HEK293 (cell line): ENCODE results near the gene CAMK2N1.

ENCODE experiments used
- CTCF ChIA-PET: fragments of 350-600 bp; formaldehyde crosslinking; extraction: SDS; loops from one replicate; lab custom pipeline; 2021; ENCODE audit warnings: antibody characterized with exemption; lab: Yijun Ruan, JAX
- POLR2A ChIA-PET: fragments of 300-600 bp; formaldehyde crosslinking; extraction: SDS; loops from one replicate; lab custom pipeline; 2020; ENCODE audit warnings: antibody characterized with exemption, inconsistent platforms; lab: Yijun Ruan, JAX
- H3K27ac ChIP-seq: fragments of 200-500 bp; sonication (Bioruptor generic); 2 replicates; pipeline ENCODE4 v1.5.1; 2014; ENCODE audit warnings: low read depth, low read length, control low read depth, inconsistent platforms; ENCODE audit errors: extremely low read depth
- H3K36me3 ChIP-seq, 2 experiments: fragments of 200-500 bp in 1 of 2; sonication (Bioruptor generic) in 1 of 2; 1 replicate in 1 of 2; 2 replicates in 1 of 2; pipeline ENCODE4 v1.5.1; 2014 to 2017; ENCODE audit warnings: inconsistent platforms in 2 of 2, low read length in 2 of 2; ENCODE audit not compliant: control insufficient read depth in 2 of 2, insufficient read depth in 1 of 2
- H3K4me1 ChIP-seq: fragments of 200-500 bp; sonication (Bioruptor generic); 2 replicates; pipeline ENCODE4 v1.5.1; 2014; ENCODE audit warnings: mild to moderate bottlenecking, low read length, inconsistent platforms; ENCODE audit not compliant: control insufficient read depth, insufficient read depth
- H3K4me3 ChIP-seq: 2 replicates; pipeline ENCODE4 v1.5.1; 2011; ENCODE audit warnings: low read depth, mild to moderate bottlenecking, control low read depth, low read length, moderate library complexity
- H3K9me3 ChIP-seq: fragments of 200-500 bp; sonication (Bioruptor generic); 2 replicates; pipeline ENCODE4 v1.5.1; 2014; ENCODE audit warnings: low read depth, low read length, inconsistent platforms; ENCODE audit not compliant: control insufficient read depth, insufficient read depth
- GLIS1 ChIP-seq: fragments of 450-650 bp; formaldehyde crosslinking; IDR thresholded peaks from 2 replicates; pipeline ENCODE4 v1.5.1; 2016; ENCODE audit warnings: missing biosample characterization, missing genetic modification characterization
- GLIS2 ChIP-seq: fragments of 450-650 bp; formaldehyde crosslinking; IDR thresholded peaks from 2 replicates; pipeline ENCODE4 v1.5.1; 2016; ENCODE audit warnings: missing biosample characterization, missing genetic modification characterization
- HOXA7 ChIP-seq: sonication (generic); formaldehyde crosslinking; IDR thresholded peaks from 2 replicates; pipeline ENCODE4 v1.8.1; 2022; ENCODE audit warnings: missing genetic modification reagents, borderline replicate concordance
- KLF16 ChIP-seq: fragments of 450-650 bp; formaldehyde crosslinking; IDR thresholded peaks from 2 replicates; pipeline ENCODE4 v1.5.1; 2017; ENCODE audit warnings: missing biosample characterization, missing genetic modification characterization
- KLF8 ChIP-seq: fragments of 450-650 bp; formaldehyde crosslinking; IDR thresholded peaks from 2 replicates; pipeline ENCODE4 v1.5.1; 2016; ENCODE audit warnings: missing biosample characterization, missing genetic modification characterization
- OSR2 ChIP-seq: fragments of 450-650 bp; formaldehyde crosslinking; IDR thresholded peaks from 2 replicates; pipeline ENCODE4 v1.5.1; 2016; ENCODE audit warnings: missing biosample characterization, missing genetic modification characterization
- SP3 ChIP-seq: fragments of 450-650 bp; formaldehyde crosslinking; IDR thresholded peaks from 2 replicates; pipeline ENCODE4 v1.5.1; 2016; ENCODE audit warnings: missing biosample characterization, missing genetic modification characterization
- SP7 ChIP-seq: fragments of 450-650 bp; formaldehyde crosslinking; IDR thresholded peaks from 2 replicates; pipeline ENCODE4 v1.5.1; 2016; ENCODE audit warnings: missing biosample characterization, missing genetic modification characterization
- ZBTB1 ChIP-seq: fragments of 450-650 bp; formaldehyde crosslinking; IDR thresholded peaks from 2 replicates; pipeline ENCODE4 v1.5.1; 2016; ENCODE audit warnings: missing biosample characterization, missing genetic modification characterization
- ZBTB20 ChIP-seq: fragments of 450-650 bp; formaldehyde crosslinking; IDR thresholded peaks from 2 replicates; pipeline ENCODE4 v1.5.1; 2016; ENCODE audit warnings: missing biosample characterization, missing genetic modification characterization
- ZIC2 ChIP-seq: fragments of 450-650 bp; formaldehyde crosslinking; IDR thresholded peaks from 2 replicates; pipeline ENCODE4 v1.5.1; 2016; ENCODE audit warnings: missing biosample characterization, missing genetic modification characterization
- ZNF16 ChIP-seq: fragments of 450-650 bp; formaldehyde crosslinking; IDR thresholded peaks from 2 replicates; pipeline ENCODE4 v1.5.1; 2016; ENCODE audit warnings: low read depth, missing biosample characterization, missing genetic modification characterization
- ZNF169 ChIP-seq: fragments of 450-650 bp; formaldehyde crosslinking; IDR thresholded peaks from 2 replicates; pipeline ENCODE4 v1.5.1; 2016; ENCODE audit warnings: missing biosample characterization, missing genetic modification characterization
- ZNF239 ChIP-seq: fragments of 450-650 bp; formaldehyde crosslinking; IDR thresholded peaks from 2 replicates; pipeline ENCODE4 v1.5.1; 2016; ENCODE audit warnings: missing biosample characterization, missing genetic modification characterization
- ZNF341 ChIP-seq: fragments of 450-650 bp; formaldehyde crosslinking; IDR thresholded peaks from 2 replicates; pipeline ENCODE4; 2016; ENCODE audit warnings: low read depth, missing biosample characterization, missing genetic modification characterization
- ZNF350 ChIP-seq: fragments of 450-650 bp; formaldehyde crosslinking; IDR thresholded peaks from 2 replicates; pipeline ENCODE4 v1.5.0; 2017; ENCODE audit warnings: missing biosample characterization, mild to moderate bottlenecking, missing genetic modification characterization
- ZNF473 ChIP-seq: fragments of 450-650 bp; formaldehyde crosslinking; IDR thresholded peaks from 2 replicates; pipeline ENCODE4 v1.5.1; 2017; ENCODE audit warnings: missing biosample characterization, missing genetic modification characterization
- ZNF48 ChIP-seq: fragments of 450-650 bp; formaldehyde crosslinking; IDR thresholded peaks from 2 replicates; pipeline ENCODE4 v1.5.1; 2016; ENCODE audit warnings: missing biosample characterization, missing genetic modification characterization
- ZNF501 ChIP-seq: fragments of 450-650 bp; formaldehyde crosslinking; IDR thresholded peaks from 2 replicates; pipeline ENCODE4 v1.5.1; 2016; ENCODE audit warnings: missing biosample characterization, missing genetic modification characterization
- ZNF514 ChIP-seq: fragments of 450-650 bp; formaldehyde crosslinking; IDR thresholded peaks from 2 replicates; pipeline ENCODE4 v1.5.1; 2016; ENCODE audit warnings: missing biosample characterization, missing genetic modification characterization
- ZNF530 ChIP-seq: fragments of 450-650 bp; formaldehyde crosslinking; IDR thresholded peaks from 2 replicates; pipeline ENCODE4 v1.5.1; 2016; ENCODE audit warnings: low read depth, missing biosample characterization, missing genetic modification characterization
- ZNF600 ChIP-seq: fragments of 450-650 bp; formaldehyde crosslinking; IDR thresholded peaks from 2 replicates; pipeline ENCODE4 v1.5.1; 2016; ENCODE audit warnings: missing biosample characterization, missing genetic modification characterization
- ZNF670 ChIP-seq: fragments of 450-650 bp; formaldehyde crosslinking; IDR thresholded peaks from 2 replicates; pipeline ENCODE4 v1.5.1; 2016; ENCODE audit warnings: missing biosample characterization, missing genetic modification characterization, low read depth
- ZNF747 ChIP-seq: fragments of 450-650 bp; formaldehyde crosslinking; IDR thresholded peaks from 2 replicates; pipeline ENCODE4 v1.5.1; 2016; ENCODE audit warnings: missing biosample characterization, missing genetic modification characterization
- ZNF785 ChIP-seq: fragments of 450-650 bp; formaldehyde crosslinking; IDR thresholded peaks from 2 replicates; pipeline ENCODE4 v1.5.1; 2016; ENCODE audit warnings: missing biosample characterization, missing genetic modification characterization
- TF ChIP-seq, protein P1 (sequence below): fragments of 450-650 bp; formaldehyde crosslinking; IDR thresholded peaks from 2 replicates; pipeline ENCODE4 v1.5.1; 2017; ENCODE audit warnings: missing biosample characterization, missing genetic modification characterization
- TF ChIP-seq, protein P2 (sequence below): fragments of 450-650 bp; formaldehyde crosslinking; IDR thresholded peaks from 2 replicates; pipeline ENCODE4 v1.5.1; 2016; ENCODE audit warnings: missing biosample characterization, missing genetic modification characterization
- TF ChIP-seq, protein P3 (sequence below): fragments of 450-650 bp; formaldehyde crosslinking; IDR thresholded peaks from 2 replicates; pipeline ENCODE4 v1.5.1; 2016; ENCODE audit warnings: missing biosample characterization, missing genetic modification characterization
- TF ChIP-seq, protein P4 (sequence below): fragments of 450-650 bp; formaldehyde crosslinking; IDR thresholded peaks from 2 replicates; pipeline ENCODE4 v1.5.1; 2016; ENCODE audit warnings: missing biosample characterization, missing genetic modification characterization
- TF ChIP-seq, protein P5 (sequence below): fragments of 450-650 bp; formaldehyde crosslinking; IDR thresholded peaks from 2 replicates; pipeline ENCODE4 v1.5.1; 2016; ENCODE audit warnings: missing biosample characterization, missing genetic modification characterization, borderline replicate concordance

The CAMK2N1 gene

DNA sequence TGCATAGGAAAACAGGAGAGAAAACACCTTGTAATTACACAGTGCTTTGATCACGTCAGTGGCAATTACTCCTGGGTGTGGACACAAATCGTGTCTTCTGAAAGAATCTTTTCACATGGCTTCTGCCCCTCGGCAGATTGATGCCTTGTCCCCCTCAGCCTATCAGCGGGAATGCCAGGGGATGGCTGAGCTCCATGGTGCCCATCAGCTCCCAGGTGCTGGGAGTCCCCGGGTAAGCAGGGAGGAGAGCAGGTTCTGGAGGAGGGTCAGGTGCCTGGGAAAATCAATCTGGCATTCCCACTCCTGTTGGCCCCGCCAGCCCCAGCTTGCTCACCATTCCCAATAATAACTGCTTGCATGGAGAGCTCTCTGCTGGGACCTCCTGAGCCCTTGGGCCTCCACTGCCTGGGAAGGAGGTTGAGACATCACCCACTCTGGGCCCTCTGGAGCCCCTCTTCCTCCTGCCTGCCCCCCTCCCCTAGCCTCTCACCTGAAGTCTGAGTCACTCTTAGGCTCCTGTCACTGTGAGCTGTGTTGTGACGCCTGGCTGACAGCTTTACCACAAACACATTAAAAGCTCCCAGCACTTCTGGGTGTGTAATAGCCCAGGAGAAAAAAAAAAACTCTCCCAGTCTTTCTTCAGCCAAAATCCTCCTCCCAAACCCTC is 4.9 kb downstream of the CAMK2N1 start:
- CTCF ChIA-PET, result interaction anchor here (0.9 to 1.2 kb wide), 3 partner anchors 13 to 506 kb away, joined by 3 to 5 read pairs (median 3); no protein-coding TSS in a partner anchor
- peaks cover 4% of the 10 kb centered on the region for H3K4me1 ChIP-seq
- H3K9me3 ChIP-seq, result no peaks in the 10 kb centered on the region
- POLR2A ChIA-PET, result no interaction called here
- H3K27ac ChIP-seq, result no peak overlapping the region
- no peak overlapping the region for H3K4me3 ChIP-seq
- no peaks in the 10 kb centered on the region for H3K36me3 ChIP-seq
- TF ChIP-seq ZNF670 (no peak), ZNF530 (tag by site-specific recombination) (no peak), ZNF501 (tag by site-specific recombination) (no peak), ZNF514 (tag by site-specific recombination) (no peak), SP7 (tag by site-specific recombination) (peak; percentile 67; the same call in 1 of the 2 replicates), OSR2 (tag by site-specific recombination) (0 out of 2 replicates have a peak, but pooled peaks have one; percentile 6), ZNF785 (no peak), ZBTB20 (no peak), GLIS2 (tag by site-specific recombination) (no peak), KLF16 (no peak), ZBTB1 (tag by site-specific recombination) (no peak), SP3 (tag by site-specific recombination) (no peak), ZNF747 (no peak), ZNF169 (tag by site-specific recombination) (no peak), ZNF473 (tag by site-specific recombination) (no peak), ZNF16 (tag by site-specific recombination) (no peak), ZNF48 (tag by site-specific recombination) (no peak), ZNF239 (tag by site-specific recombination) (no peak), ZNF350 (tag by site-specific recombination) (no peak), HOXA7 (CRISPR knock-in tag) (no peak), ZNF600 (tag by site-specific recombination) (peak; percentile 68; the same call in 1 of the 2 replicates), KLF8 (tag by site-specific recombination) (no peak), GLIS1 (tag by site-specific recombination) (0 out of 2 replicates have a peak, but pooled peaks have one; percentile 35), ZNF341 (tag by site-specific recombination) (no peak), ZIC2 (tag by site-specific recombination) (no peak)
- TF ChIP-seq, protein P1, sequence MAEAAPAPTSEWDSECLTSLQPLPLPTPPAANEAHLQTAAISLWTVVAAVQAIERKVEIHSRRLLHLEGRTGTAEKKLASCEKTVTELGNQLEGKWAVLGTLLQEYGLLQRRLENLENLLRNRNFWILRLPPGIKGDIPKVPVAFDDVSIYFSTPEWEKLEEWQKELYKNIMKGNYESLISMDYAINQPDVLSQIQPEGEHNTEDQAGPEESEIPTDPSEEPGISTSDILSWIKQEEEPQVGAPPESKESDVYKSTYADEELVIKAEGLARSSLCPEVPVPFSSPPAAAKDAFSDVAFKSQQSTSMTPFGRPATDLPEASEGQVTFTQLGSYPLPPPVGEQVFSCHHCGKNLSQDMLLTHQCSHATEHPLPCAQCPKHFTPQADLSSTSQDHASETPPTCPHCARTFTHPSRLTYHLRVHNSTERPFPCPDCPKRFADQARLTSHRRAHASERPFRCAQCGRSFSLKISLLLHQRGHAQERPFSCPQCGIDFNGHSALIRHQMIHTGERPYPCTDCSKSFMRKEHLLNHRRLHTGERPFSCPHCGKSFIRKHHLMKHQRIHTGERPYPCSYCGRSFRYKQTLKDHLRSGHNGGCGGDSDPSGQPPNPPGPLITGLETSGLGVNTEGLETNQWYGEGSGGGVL, result 0 out of 2 replicates have a peak, but pooled peaks have one; percentile 13
- TF ChIP-seq, protein P2, sequence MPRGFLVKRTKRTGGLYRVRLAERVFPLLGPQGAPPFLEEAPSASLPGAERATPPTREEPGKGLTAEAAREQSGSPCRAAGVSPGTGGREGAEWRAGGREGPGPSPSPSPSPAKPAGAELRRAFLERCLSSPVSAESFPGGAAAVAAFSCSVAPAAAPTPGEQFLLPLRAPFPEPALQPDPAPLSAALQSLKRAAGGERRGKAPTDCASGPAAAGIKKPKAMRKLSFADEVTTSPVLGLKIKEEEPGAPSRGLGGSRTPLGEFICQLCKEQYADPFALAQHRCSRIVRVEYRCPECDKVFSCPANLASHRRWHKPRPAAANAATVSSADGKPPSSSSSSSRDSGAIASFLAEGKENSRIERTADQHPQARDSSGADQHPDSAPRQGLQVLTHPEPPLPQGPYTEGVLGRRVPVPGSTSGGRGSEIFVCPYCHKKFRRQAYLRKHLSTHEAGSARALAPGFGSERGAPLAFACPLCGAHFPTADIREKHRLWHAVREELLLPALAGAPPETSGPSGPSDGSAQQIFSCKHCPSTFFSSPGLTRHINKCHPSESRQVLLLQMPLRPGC, result no peak
- TF ChIP-seq, protein P3, sequence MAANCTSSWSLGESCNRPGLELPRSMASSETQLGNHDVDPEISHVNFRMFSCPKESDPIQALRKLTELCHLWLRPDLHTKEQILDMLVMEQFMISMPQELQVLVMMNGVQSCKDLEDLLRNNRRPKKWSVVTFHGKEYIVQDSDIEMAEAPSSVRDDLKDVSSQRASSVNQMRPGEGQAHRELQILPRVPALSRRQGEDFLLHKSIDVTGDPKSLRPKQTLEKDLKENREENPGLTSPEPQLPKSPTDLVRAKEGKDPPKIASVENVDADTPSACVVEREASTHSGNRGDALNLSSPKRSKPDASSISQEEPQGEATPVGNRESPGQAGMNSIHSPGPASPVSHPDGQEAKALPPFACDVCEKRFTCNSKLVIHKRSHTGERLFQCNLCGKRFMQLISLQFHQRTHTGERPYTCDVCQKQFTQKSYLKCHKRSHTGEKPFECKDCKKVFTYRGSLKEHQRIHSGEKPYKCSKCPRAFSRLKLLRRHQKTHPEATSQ (tag by site-specific recombination), result no peak
- TF ChIP-seq, protein P4, sequence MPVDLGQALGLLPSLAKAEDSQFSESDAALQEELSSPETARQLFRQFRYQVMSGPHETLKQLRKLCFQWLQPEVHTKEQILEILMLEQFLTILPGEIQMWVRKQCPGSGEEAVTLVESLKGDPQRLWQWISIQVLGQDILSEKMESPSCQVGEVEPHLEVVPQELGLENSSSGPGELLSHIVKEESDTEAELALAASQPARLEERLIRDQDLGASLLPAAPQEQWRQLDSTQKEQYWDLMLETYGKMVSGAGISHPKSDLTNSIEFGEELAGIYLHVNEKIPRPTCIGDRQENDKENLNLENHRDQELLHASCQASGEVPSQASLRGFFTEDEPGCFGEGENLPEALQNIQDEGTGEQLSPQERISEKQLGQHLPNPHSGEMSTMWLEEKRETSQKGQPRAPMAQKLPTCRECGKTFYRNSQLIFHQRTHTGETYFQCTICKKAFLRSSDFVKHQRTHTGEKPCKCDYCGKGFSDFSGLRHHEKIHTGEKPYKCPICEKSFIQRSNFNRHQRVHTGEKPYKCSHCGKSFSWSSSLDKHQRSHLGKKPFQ (tag by site-specific recombination), result no peak
- TF ChIP-seq, protein P5, sequence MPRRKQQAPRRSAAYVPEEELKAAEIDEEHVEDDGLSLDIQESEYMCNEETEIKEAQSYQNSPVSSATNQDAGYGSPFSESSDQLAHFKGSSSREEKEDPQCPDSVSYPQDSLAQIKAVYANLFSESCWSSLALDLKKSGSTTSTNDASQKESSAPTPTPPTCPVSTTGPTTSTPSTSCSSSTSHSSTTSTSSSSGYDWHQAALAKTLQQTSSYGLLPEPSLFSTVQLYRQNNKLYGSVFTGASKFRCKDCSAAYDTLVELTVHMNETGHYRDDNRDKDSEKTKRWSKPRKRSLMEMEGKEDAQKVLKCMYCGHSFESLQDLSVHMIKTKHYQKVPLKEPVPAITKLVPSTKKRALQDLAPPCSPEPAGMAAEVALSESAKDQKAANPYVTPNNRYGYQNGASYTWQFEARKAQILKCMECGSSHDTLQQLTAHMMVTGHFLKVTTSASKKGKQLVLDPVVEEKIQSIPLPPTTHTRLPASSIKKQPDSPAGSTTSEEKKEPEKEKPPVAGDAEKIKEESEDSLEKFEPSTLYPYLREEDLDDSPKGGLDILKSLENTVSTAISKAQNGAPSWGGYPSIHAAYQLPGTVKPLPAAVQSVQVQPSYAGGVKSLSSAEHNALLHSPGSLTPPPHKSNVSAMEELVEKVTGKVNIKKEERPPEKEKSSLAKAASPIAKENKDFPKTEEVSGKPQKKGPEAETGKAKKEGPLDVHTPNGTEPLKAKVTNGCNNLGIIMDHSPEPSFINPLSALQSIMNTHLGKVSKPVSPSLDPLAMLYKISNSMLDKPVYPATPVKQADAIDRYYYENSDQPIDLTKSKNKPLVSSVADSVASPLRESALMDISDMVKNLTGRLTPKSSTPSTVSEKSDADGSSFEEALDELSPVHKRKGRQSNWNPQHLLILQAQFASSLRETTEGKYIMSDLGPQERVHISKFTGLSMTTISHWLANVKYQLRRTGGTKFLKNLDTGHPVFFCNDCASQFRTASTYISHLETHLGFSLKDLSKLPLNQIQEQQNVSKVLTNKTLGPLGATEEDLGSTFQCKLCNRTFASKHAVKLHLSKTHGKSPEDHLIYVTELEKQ (tag by site-specific recombination), result peak; percentile 51; the same call in 1 of the 2 replicates
